G401.6 (cell line): ENCODE measurements around the gene AGPAT3.

ENCODE experiments used
- FAIRE-seq: peaks from 2 replicates; lab custom pipeline; 2012; peaks lifted over from hg19 to GRCh38; lab: Jason Lieb, UNC

AGPAT3 gene

DNA sequence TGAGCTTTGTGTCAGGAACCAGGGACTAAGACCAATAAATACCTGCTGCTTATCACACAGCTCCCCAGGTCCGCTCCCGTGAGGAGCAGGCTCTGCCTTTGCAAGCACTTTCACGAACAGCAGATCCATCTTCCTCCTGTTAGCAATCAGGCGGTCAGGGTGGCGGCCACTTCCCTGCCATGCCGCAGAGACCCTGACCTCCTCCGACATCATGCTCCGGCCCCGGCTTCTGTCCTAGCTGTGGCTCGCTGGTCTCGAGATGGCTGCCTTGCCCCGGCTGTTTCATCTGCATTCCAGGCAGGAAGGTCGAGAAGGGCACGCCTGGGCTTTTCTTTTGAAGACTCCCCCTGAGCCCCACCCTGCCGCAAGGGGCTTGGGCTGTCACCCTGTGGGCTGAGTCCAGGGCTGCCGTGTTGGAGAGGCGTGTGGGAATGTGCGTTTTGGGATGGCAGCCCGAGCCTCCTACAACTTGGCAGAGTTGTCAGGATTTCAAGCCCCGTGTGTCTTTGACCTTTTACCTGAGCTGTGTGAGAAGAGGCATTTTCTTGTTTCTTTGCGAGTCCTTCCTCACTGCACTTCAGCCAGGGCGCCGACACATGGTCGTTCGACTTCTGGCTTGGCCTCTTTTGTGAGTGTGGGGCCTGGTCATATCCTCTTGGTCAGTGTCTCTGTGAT lies 59.5 kb downstream of the AGPAT3 start:
- no peak for FAIRE-seq

DNA sequence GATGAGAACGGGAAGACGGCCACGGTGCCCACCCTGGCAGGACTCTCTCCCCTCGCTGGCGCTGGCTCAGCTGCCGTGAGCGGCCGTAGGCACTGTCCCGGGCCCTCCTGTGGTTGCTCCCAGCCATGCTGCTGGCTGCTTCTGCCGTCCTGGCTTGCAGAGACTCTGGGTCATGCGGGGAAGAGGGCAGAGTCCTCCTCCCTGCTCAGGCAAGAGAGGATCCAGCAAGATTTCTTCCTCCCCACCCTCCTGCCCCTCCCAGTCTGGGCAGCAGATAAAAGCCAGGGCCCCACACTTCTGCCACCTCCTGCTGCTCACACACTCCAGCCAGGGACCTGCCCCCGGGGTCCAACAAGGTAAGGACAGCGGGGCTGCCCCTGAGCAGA lies 60.1 kb downstream of the AGPAT3 start:
- no peak for FAIRE-seq

DNA sequence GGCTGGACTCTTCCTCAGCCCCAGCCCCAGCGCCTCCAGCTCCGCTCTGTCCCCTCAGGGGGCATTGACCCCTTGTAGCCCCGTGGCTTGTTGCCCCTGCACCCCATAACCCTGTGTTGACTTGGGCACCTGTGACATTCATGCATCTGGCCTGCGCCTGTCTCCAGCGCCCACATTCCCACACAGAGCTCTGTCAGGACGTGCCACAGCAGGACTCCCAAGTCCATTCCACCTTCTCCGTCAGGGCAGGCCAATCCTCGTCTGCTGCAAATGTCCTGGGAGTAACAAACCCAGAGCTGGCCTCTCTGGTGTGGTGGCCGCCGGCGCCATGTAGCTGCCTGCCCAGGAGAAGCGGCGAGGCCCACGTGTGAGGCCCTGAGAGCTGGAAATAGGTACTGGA lies 60.6 kb downstream of the AGPAT3 start:
- no peak for FAIRE-seq

DNA sequence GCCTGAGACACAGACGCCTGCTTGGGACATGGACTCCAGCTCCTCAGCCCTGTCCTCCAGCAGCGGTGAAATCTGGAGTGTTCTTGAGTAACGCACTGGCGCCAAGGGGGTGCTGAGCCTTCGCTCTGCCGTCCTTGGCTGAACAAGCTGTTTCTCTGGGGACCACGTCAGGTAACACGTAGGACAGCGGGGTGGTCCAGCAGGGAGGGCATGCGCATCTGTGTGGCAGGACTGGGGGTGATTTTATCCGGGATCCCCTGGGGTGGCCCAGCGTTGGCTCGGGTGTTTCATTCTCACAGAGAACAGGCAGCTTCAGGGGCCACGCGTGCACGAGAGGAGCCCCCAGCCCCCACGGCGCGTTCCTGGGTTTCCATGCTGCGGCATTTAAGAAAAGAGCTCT lies 61.2 kb downstream of the AGPAT3 start:
- FAIRE-seq, result no peak

DNA sequence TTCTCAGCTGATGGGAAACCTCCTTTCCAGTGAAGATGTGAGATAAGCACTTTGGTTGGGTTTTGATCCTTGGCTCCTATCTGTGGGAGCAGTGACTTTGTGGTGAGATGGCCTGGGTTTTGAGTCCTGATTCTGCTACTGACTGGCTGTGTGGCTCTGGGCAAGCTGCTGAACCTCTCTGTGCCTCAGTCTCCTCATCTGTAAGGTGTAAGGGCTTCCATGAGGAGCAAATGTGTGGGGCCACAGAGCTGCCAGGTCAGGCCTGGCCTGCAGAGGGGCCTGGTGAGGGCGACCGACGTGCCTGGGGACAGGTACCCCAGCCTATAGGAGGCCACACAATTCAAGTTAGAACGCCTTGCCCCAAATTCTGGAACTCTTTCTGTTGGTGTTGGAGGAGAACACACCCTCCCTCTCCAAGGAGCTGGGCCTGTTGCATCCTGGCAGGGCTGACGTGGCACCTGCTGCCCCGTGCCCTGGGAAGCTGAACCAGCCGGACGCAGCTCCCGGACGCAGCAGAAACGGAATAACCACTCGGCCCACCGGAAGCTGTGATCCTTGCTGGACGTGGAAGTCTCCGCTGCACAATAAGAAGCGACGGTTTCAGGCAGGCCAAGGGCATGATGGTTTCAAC lies 62.7 kb downstream of the AGPAT3 start:
- no peak for FAIRE-seq

DNA sequence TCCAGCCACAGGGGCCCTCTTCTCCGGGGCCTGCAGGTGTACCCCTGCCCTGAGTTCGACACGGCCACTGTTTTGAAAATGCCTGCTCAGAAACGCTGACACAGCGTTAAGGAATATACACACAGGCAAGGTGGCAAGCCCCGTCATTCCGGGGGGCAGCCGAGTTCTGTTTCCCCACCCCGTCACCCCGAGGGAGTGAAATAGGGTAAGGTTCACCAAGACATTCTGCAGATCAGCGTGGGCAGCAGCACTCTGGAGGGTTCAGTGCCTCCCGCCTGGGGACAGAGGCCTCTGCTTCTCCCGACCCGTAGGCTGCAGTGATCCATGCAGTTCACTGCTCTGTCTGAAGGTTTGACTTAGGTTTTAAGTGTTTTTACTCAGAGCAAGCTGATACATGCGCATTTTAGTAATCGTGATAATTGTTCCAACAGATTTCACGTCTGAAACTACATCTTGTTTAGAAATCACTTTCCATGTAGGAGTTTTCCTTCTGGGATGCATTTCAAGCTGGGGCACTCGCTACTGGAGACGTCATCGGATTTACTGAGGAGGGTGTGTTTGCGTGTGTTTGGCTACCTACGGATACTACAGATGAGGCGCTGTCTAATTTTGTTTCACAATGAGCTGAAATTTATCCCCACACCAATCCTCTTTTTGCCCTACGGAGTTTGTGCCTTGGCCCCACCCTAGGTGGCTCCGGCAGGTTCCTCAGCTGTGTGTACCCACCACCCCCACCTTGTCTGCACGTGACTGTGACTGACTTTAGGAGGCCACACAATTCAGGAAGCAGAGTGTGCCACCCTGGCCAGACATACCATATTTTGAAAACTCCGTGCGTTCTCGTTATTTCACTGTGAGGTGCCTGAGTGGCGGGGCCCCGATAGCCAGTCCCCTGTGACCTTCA lies 63.5 kb downstream of the AGPAT3 start:
- no peak for FAIRE-seq

DNA sequence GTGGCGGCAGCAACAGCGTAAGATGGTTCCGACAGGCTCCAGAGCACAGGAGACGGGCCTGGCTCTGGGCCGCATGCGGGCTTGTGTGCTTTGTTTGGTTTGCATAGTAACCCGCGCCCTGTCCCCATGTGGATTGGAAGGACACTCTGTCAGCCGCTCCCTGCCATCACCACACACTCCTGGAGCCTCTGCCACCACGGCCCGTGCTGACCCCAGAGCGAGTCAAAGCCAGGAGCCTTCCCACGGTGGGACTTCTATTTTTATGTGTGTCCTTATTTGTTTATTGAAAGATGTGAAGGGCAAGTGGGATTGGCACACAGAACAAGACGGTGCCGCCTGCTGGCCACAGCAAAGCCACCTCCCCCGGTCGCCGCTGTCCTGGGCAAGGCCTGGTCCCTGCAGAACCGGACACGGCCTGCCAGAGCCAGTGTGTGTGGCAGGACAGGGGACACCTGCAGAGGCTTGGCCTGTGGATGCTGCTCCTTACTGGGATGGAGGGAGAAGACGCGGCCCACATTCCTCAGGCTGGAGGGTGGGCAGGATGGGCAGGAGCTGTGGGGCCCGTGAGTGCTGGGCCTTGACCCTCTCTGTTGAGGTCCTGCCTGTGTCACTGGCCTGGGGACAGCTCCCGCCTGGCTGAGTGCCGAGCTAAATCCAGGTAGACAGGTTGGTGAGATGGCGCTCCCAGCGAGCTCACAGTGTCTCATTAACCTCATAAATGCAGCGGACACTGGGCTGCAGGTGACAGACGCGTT lies 64.4 kb downstream of the AGPAT3 start:
- FAIRE-seq, result no peak

DNA sequence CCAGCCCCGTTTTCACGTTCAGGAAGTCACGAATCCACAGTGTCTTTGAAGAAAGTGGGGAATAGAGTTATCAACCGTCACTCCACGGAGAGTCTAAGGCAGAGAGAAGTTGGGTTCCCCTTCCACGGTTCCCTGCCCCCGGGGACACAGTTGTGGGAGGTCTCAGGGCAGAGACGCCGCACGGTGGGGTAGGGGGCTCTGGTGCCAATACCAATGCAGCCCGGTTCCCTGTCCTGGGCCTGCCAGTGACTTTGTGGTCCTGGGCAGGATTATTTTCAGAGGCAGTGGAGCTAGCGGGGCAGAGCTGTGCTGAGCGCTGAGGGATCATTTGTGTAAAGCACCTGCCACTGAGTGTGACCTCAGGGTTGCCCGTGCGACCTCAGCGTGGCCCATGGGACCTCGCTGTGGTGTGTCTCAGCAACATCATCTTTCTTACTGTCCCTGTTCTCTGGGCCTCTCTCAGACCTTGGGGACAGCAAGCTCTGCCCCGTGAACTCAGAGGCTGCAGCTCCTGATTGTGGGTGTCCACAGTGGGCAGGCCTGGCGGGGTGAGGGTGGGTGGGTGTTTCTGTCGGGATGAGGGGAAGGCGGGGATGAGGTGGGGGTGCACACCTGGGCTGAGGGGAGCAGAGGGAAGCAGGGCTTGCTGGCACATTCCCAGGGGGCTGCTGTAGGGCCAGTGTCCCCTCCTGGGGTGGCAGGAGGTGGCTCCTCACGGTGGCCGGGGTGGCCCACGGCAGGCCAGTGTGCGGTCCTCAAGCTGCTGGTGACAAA lies 65.2 kb downstream of the AGPAT3 start:
- no peak for FAIRE-seq

DNA sequence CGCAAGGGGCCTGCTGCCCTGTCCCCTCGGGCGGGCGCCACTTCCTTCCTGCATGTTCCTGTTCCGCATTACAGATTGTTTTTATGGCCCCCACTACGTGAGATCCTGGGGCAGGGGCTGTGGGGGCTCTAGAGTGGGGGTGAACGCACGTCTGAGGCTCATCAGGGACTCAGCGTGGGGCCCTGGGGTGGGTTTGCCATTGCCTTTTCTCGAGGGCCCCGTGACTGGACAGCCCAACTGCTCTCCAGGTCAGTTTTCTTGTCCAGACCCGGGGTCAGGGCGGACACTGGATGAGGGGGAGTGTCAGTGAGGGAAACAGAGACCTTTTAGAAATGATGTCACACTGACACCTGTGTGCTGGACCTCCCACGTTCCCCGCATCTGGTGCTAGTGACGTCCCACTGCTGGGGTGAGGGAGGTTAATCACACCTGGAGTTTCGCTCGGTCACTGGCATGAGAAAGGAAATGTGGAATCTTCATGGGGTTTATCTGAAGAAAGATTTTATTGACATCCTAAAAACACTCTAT lies 65.9 kb downstream of the AGPAT3 start:
- FAIRE-seq, result no peak

DNA sequence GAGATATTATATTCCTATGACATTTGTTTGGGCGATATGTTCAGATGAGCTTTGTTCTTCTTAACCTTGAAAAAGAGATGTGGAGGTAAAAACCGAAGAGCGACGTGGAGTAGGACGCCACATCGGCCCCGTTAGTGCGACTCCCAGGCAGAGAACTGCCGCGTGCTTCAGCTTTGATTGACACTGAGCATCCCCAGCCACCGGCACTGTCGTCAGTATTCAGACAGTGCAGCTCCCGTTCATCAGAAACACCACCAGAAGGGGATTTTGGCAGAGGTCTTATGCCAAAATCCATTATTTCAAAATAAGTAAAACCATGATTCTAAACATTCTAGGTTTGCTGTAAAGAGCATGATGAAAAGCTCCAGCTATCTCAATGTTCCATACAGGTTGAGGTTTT lies 66.5 kb downstream of the AGPAT3 start:
- no peak for FAIRE-seq

DNA sequence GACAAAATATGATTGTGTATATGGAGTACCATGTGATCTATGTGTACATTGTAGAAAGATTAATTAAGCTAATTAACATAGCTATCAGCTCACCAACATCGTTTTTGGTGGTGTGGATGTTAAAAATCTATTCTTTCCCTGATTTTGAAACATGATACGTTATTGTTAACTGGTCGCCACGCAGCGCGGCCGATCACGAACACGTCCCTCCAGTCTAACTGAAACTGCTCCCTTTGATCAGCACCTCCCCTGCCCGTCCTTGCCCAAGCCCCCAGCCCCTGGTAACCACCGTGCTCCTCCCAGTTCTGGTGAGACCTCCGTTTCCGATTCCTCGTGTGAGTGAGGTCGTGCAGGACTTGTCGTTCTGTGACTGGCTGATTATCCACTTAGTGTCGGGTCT lies 67.0 kb downstream of the AGPAT3 start:
- no peak for FAIRE-seq

DNA sequence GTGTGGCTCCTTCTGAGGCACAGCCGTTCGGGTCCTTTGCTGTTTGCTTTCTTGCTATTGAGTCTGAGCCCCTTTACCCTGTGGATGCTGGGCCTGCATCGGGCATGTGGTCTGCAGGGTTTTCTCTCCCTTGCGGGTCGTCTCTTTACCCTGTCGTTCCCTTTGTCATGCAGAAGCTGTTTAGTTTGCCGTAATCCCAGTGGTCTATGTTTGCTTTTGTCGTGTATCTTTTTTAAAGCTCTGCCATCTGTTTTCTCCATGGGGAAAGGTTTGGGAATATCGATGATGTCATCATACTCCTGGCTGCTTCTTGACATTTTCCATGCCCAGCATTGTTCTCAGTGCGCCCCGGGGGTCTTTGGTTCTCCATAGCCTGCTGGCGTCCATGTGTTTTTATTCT lies 68.2 kb downstream of the AGPAT3 start:
- FAIRE-seq, result no peak

DNA sequence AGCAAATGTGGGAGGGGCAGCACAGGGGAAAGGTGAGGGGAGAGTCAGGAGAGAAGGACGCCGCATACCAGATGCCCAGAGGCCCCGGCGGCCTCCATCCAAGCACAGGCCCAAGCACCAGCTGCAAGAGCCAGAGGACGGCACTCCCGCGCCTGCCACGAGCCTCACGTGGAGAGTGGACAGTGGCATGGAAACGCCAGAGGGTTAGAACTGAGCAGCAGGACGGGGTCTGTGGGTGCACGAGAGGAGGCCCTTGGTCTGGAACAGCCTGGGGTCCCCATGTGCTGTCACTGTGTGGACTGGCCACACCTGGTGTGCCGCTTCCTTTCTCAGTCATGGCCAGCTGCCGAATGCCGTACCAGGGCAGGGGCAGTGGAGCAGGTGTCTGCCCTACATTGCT lies 68.7 kb downstream of the AGPAT3 start:
- FAIRE-seq, result no peak

DNA sequence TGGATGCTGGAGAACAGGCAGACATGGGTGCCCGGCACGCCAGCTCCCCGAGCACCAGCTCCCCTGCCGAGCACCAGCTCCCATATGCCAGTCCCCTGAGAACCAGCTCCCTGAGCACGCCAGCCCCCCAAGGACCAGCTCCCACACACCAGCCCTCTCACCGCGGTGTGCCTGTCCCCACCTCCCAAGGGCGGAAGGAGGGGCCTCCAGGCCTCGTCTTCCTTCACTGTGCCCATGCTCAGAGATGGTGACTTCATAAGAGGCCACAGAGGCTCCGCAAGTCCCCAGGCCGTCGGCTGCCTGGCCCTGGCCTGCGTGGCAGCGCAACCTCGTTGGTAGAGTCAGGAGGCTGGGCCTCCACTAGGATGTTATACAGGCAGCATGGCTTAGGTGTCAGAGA lies 69.1 kb downstream of the AGPAT3 start:
- no peak for FAIRE-seq

DNA sequence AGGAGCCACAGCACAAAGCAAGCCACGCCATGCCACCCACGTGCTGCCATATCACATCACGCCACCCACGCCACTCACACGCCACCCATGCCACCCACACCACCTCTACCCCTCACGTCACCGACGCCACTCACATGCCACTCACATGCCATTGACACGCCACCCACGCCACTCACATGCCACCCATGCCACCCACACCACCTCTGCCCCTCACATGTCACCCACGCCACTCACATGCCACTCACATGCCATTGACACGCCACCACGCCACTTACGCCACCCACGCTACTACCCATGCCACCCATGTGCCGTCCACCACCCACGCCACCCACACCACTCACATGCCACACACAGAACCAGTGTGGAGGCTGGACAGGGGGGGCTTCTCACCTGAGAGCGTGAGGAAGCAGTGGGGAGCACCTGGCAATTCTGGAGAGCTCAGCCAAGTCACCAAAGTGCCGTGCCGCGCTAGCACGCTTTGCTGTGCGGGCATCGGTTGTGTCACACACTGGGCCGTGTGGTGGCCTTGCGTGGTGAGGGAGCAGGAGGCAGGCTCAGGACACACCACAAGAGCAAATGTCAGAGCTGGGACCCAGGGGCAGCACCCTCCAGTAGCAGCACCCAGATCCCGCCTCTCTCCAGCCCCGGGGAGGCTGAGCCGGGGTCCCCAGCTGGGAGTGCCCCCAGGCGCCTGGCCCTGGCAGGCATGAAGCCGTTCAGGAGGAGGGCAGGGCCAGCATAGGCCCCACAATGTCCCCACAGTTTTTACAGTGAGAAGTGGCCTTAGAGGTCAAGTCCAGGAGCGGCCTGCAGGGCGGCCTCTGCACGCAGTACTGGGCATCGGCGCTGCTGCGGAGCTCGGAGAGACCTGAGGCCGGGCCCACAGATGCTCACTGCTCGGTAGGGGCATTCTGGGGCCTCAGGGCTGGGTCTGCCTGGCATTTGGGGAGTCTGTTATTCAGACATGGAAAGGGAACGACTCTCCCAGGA lies 70.0 kb downstream of the AGPAT3 start:
- FAIRE-seq, result no peak

DNA sequence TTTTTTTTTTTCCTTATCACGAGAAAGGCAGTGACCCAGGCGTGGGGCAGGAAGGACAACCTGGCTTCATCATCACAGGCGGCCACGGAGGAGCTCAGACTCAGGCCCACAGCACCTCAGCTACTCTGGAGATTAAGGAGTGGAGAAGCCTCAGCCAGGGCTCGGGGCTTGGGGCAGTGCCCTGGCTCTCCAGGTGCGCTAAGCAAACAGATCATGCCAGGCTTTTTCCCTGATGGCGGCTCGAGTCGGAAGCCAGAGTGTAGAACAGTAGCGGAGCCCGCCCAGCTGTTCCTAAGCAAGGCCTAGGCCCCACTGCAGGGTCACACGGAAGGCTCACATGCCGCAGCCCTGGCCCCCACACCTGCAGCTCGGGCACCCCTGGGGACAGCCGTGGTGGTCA lies 70.7 kb downstream of the AGPAT3 start:
- FAIRE-seq, result no peak

DNA sequence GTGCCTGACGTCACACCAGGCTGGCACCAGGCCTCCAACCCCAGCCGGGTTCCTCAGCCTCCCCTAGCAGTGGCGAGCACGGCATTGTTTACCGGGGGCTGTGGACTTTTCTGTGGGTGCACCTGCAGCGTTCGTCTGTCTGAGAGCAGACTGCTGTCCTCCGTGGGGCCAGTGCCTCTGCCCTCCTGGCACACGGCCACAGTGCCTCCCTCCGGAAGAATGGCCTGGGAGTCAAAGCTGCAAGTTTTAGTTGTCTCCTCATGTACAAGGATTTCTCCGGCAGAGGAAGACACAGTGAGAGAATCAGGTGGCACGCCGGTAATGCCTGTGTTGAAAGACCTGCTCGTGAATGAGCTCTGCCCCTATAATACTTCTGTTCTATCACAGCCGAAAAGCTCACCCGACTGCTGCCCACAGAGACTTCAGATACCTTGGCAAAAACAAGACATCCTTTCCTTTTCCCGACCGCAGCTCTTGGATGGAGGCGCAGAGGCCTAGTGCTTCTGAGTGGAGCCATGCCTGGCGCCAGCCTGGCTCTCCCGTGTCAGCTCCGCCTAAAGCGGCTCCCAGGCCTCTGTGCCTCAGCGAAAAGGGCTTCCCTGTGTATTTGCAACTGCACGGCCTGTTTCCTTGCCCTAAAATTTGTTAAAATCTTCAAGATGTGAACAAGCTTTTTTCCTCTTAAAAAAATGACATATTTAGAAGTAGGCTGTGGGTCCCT lies 71.4 kb downstream of the AGPAT3 start:
- no peak for FAIRE-seq

DNA sequence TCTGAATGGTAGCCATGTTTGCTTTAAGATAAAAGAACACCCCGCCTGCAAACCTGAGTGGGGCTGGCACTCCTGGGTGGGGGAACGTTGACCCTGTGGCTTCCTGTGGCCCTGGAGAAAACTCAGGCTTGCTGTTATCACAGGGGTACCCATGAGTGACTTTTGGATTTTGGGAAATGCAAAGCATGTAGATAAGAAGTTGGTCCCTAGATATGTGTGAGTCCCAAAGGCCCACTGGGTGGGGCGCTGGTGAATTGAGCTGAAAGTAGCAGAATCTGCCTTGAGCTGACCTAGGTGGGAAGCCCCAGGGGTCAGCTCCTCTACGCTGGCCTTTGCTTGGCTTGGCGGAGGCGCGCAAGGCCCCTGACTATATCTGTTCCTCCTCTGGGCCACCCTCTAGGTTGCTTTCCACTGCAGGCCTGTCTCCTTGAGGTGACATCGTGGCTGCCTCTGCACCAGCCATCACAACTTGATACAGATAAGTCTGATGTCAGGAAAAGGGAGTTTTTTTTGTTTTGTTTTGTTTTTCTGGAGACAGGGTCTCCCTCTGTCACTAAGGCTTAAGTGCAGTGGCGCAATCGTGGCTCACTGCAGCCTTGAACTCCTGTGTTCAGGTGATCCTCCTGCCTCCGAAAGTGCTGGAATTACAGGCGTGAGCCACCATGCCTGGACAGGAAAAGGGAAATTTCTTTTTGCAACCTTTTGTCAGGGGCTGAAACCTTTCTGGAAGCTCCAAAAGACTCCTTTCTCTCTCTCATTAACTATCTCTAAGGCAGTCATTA lies 72.2 kb downstream of the AGPAT3 start:
- FAIRE-seq, result no peak

DNA sequence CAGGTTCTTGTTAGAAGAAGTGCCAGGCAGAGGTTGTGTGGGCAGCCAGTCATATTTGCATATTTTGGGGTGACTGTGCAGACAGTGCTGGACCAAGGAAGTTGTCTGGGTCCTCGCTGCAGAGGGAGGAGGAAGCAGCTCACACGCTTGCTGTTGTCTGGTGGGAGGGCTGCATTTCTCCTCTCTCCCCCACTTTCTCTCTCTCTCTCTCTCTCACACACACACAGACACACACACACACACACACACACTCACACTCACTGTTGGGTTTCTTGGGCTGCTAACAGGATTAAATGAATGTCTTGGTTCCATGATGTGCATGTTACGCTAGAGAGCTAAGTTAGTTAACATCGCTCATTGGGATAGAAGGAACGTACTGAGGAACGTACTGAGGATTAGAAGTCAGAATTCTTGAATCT lies 72.9 kb downstream of the AGPAT3 start:
- FAIRE-seq, result no peak
